ENCODE results near the gene NDUFA6.
A peak's percentile ranks its signal among the peaks of the same experiment; 100 is the strongest.
"Not testable (repeated sequence)": the region's sequence is repeated elsewhere in the genome, so short reads cannot be mapped to it uniquely, and the experiment has no call there.

NDUFA6 gene

GRCh38 chr22:42112793-42113192 is 22.2 kb upstream of the NDUFA6 start:
- not testable (repeated sequence) for DNase-seq (ENCODE audit: low read depth)

- no peak for DNase-seq (ENCODE audit: low read depth)
Observed at GRCh38 chr22:42111798-42112197, 21.2 kb upstream of the NDUFA6 start.

GRCh38 chr22:42108848-42109247 is 18.3 kb upstream of the NDUFA6 start:
- DNase-seq (ENCODE audit: low read depth), result no peak

GRCh38 chr22:42104332-42104860 is 13.8 kb upstream of the NDUFA6 start:
- not testable (repeated sequence) for DNase-seq (ENCODE audit: low read depth)

- no peak for DNase-seq (ENCODE audit: low read depth)
Observed at GRCh38 chr22:42101199-42101598, 10.6 kb upstream of the NDUFA6 start.

- no peak for DNase-seq (ENCODE audit: low read depth)
Observed at GRCh38 chr22:42091455-42091782, 847 bp upstream of the NDUFA6 start.

GRCh38 chr22:42086051-42086450 is 4.5 kb downstream of the NDUFA6 start:
- no peak for DNase-seq (ENCODE audit: low read depth)

GRCh38 chr22:42084874-42085273 is 5.7 kb downstream of the NDUFA6 start:
- DNase-seq (ENCODE audit: low read depth), result no peak

- no peak for DNase-seq (ENCODE audit: low read depth)
Observed at GRCh38 chr22:42083119-42083518, 7.5 kb downstream of the NDUFA6 start.

- no peak for DNase-seq (ENCODE audit: low read depth)
Observed at GRCh38 chr22:42080287-42080686, 10.3 kb downstream of the NDUFA6 start.

GRCh38 chr22:42079319-42080251 is 11.0 kb downstream of the NDUFA6 start, which contains the start of gene SMDT1:
Gene SMDT1 (plus strand): TSS chr22:42079700. CDS start chr22:42079769, 69 bp downstream.
- peak; percentile 98 for DNase-seq (ENCODE audit: low read depth)

- DNase-seq (ENCODE audit: low read depth), result no peak
Observed at GRCh38 chr22:42078469-42079318, 11.9 kb downstream of the NDUFA6 start.

GRCh38 chr22:42077486-42078125 is 13.0 kb downstream of the NDUFA6 start:
- no peak for DNase-seq (ENCODE audit: low read depth)

- DNase-seq (ENCODE audit: low read depth), result no peak
Observed at GRCh38 chr22:42076764-42077485, 13.6 kb downstream of the NDUFA6 start.

- DNase-seq (ENCODE audit: low read depth), result no peak
Observed at GRCh38 chr22:42074846-42075676, 15.5 kb downstream of the NDUFA6 start.

GRCh38 chr22:42074132-42074811 is 16.3 kb downstream of the NDUFA6 start, which contains the start of gene PHETA2:
Gene PHETA2 (plus strand): TSS chr22:42074248. CDS start chr22:42077294, 3,046 bp downstream.
- peak; percentile 46 for DNase-seq (ENCODE audit: low read depth)

GRCh38 chr22:42073621-42074041 is 16.9 kb downstream of the NDUFA6 start:
- DNase-seq (ENCODE audit: low read depth), result no peak

- DNase-seq (ENCODE audit: low read depth), result no peak
Observed at GRCh38 chr22:42072606-42073330, 17.8 kb downstream of the NDUFA6 start.

GRCh38 chr22:42071508-42071907 is 19.1 kb downstream of the NDUFA6 start:
- not testable (repeated sequence) for DNase-seq (ENCODE audit: low read depth)

Data from T follicular helper cell (primary cell).